Measurements from ENCODE around the gene ZNF385B.

The ZNF385B gene

DNA sequence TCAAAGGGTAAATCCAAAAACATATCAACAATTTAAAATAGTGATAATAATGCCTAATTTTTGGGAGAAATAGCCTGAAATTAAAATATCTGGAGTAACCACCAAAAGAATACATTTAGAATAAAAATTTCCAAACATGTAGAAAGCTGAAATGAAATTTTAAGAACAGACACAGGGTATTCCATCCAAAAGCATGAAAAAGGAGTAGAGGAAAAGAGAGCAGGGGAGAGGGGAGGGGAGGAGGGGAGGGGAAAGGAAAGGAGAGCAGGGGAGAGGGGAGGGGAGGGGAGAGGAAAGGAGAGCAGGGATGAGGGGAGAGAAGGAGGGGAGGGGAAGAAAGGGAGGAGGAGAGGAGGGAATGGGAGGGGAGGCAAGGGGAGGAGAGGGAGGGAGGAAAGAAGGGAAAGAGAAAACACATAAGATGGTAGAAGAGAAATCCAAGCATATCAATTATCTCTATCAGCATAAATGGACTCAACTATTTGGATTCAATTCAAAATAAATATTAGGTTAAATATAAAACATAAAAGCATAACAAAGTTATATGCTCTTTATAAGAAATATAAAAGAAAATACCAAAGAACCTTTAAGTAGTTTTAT lies 141.1 kb downstream of the ZNF385B start:
- TF ChIP-seq, protein P1, sequence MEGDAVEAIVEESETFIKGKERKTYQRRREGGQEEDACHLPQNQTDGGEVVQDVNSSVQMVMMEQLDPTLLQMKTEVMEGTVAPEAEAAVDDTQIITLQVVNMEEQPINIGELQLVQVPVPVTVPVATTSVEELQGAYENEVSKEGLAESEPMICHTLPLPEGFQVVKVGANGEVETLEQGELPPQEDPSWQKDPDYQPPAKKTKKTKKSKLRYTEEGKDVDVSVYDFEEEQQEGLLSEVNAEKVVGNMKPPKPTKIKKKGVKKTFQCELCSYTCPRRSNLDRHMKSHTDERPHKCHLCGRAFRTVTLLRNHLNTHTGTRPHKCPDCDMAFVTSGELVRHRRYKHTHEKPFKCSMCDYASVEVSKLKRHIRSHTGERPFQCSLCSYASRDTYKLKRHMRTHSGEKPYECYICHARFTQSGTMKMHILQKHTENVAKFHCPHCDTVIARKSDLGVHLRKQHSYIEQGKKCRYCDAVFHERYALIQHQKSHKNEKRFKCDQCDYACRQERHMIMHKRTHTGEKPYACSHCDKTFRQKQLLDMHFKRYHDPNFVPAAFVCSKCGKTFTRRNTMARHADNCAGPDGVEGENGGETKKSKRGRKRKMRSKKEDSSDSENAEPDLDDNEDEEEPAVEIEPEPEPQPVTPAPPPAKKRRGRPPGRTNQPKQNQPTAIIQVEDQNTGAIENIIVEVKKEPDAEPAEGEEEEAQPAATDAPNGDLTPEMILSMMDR (IDR thresholded peaks at IDR 0.05; ENCODE audit: insufficient read depth, low read length) = no peak
- TF ChIP-seq, protein P2, sequence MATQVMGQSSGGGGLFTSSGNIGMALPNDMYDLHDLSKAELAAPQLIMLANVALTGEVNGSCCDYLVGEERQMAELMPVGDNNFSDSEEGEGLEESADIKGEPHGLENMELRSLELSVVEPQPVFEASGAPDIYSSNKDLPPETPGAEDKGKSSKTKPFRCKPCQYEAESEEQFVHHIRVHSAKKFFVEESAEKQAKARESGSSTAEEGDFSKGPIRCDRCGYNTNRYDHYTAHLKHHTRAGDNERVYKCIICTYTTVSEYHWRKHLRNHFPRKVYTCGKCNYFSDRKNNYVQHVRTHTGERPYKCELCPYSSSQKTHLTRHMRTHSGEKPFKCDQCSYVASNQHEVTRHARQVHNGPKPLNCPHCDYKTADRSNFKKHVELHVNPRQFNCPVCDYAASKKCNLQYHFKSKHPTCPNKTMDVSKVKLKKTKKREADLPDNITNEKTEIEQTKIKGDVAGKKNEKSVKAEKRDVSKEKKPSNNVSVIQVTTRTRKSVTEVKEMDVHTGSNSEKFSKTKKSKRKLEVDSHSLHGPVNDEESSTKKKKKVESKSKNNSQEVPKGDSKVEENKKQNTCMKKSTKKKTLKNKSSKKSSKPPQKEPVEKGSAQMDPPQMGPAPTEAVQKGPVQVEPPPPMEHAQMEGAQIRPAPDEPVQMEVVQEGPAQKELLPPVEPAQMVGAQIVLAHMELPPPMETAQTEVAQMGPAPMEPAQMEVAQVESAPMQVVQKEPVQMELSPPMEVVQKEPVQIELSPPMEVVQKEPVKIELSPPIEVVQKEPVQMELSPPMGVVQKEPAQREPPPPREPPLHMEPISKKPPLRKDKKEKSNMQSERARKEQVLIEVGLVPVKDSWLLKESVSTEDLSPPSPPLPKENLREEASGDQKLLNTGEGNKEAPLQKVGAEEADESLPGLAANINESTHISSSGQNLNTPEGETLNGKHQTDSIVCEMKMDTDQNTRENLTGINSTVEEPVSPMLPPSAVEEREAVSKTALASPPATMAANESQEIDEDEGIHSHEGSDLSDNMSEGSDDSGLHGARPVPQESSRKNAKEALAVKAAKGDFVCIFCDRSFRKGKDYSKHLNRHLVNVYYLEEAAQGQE (IDR thresholded peaks at IDR 0.05; ENCODE audit: insufficient replicate concordance, low read depth) = no peak
- TF ChIP-seq POLR2AphosphoS5 (IDR thresholded peaks at IDR 0.05; ENCODE audit: low read depth) (no peak), GABPA (IDR thresholded peaks at IDR 0.05; ENCODE audit: low read depth) (no peak), SPI1 (IDR thresholded peaks at IDR 0.05; ENCODE audit: borderline replicate concordance, low read depth) (no peak)

DNA sequence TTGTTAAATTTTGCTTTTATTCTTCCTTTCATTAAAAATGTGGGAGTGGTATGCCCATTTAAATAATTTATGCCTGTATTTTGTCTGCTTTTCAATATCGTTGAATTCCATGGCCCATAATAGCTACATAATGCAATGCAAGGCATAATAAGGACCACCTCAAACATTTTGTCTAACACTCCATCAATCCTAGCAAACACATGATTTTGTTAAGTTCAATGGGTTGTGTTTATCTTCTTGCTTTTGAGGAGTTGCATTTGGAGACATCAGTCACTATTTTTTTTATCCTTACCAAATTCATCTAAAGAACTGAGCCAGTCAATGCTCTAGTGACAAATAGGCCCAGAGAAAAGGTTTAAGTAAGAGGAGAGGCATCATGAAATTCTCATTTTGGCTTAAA lies 145.5 kb downstream of the ZNF385B start:
- TF ChIP-seq, protein P1 (IDR thresholded peaks at IDR 0.05; ENCODE audit: insufficient read depth, low read length) = no peak
- no peak for TF ChIP-seq POLR2AphosphoS5 (IDR thresholded peaks at IDR 0.05; ENCODE audit: low read depth)
- TF ChIP-seq, protein P2 (IDR thresholded peaks at IDR 0.05; ENCODE audit: insufficient replicate concordance, low read depth) = no peak
- TF ChIP-seq SPI1 (IDR thresholded peaks at IDR 0.05; ENCODE audit: borderline replicate concordance, low read depth) = no peak
- no peak for TF ChIP-seq GABPA (IDR thresholded peaks at IDR 0.05; ENCODE audit: low read depth)
- Histone ChIP-seq H3K4me3 (replicated peaks; ENCODE audit: insufficient read depth, low read length) (no peak overlapping the region), H3K27ac (replicated peaks) (no peak overlapping the region), H3K27me3 (ENCODE audit: insufficient read depth, poor library complexity, severe bottlenecking) (no peaks in the 10 kb centered on the region)
- no peak for DNase-seq (ENCODE audit: low read depth in 1 of 2, low spot score in 1 of 2)

More for the DNA sequence above, 141.1 kb downstream of the ZNF385B start:
- no peak overlapping the region for H3K27ac ChIP-seq (replicated peaks)
- no peak for DNase-seq (ENCODE audit: low read depth in 1 of 2, low spot score in 1 of 2)
- H3K27me3 ChIP-seq (ENCODE audit: insufficient read depth, poor library complexity, severe bottlenecking) = no peaks in the 10 kb centered on the region
- H3K4me3 ChIP-seq (replicated peaks; ENCODE audit: insufficient read depth, low read length) = no peak overlapping the region

DNA sequence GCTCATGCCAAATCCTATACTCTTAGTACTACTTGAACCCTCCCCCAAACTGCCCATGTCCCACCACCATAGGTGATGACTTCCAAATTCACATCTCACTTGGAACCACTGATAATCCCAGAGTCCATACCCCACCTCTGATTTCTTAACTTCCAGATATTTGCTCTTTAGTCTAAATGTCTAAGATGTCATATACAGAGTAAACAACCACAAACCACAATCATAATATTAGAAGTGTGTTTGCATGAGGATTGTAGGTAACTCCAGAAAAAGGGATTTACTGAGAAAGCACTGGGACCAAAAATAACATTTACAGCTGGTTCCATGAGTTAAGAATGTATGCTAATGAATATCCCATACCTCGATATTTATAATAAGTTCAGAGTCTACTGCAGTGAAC lies 146.2 kb downstream of the ZNF385B start:
- TF ChIP-seq, protein P2 (IDR thresholded peaks at IDR 0.05; ENCODE audit: insufficient replicate concordance, low read depth) = no peak
- TF ChIP-seq, protein P1 (IDR thresholded peaks at IDR 0.05; ENCODE audit: insufficient read depth, low read length) = no peak
- TF ChIP-seq SPI1 (IDR thresholded peaks at IDR 0.05; ENCODE audit: borderline replicate concordance, low read depth) (no peak), GABPA (IDR thresholded peaks at IDR 0.05; ENCODE audit: low read depth) (no peak), POLR2AphosphoS5 (IDR thresholded peaks at IDR 0.05; ENCODE audit: low read depth) (no peak)
- H3K4me3 ChIP-seq (replicated peaks; ENCODE audit: insufficient read depth, low read length) = no peak overlapping the region
- H3K27me3 ChIP-seq (ENCODE audit: insufficient read depth, poor library complexity, severe bottlenecking) = no peaks in the 10 kb centered on the region
- no peak overlapping the region for H3K27ac ChIP-seq (replicated peaks)
- DNase-seq (ENCODE audit: low read depth in 1 of 2, low spot score in 1 of 2) = no peak
